Measurements from ENCODE around the gene YBX2.

The YBX2 gene

DNA sequence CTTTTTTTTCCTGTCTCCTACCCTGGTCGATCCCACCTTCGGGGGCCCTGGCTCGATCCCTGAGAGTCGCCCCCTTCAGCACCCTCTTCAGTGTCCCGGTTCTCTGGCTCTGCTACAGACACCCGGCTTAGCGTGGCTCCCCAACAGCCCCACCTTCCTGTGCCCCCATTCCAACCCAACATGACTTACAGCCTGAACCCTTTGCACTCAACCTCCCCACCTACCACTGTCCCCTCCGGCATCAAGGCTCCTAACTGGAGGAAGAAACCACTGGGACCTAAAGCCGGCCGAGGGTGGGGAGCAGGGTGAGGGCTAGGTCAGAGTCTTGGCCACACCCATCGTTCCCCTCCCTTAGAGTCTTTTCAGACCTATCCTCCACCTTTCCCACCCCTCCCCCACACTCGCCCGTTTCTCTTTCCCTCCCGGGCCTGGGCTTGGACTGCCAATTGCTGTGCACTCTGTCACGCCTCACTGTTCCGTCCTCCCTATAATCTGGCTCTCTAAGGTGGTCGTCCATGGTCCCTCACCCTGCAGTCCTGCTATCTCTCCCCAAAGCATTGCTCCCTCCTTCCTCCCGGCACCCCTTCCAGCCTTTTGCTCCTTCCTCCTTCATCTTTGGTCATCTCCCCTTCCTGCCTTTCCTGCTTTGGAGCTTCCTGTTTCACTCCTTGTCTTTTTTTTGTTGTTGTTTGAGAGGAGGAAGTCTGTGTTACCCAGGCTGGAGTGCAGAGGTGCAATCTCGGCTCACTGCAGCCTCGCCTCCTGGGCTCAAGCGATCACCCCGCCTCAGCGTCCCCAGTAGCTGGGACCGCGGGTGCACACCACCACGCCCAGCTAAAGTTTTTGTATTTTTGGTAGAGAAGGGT, 31.3 kb downstream of the YBX2 start (continued):
- TF ChIP-seq, protein P1, sequence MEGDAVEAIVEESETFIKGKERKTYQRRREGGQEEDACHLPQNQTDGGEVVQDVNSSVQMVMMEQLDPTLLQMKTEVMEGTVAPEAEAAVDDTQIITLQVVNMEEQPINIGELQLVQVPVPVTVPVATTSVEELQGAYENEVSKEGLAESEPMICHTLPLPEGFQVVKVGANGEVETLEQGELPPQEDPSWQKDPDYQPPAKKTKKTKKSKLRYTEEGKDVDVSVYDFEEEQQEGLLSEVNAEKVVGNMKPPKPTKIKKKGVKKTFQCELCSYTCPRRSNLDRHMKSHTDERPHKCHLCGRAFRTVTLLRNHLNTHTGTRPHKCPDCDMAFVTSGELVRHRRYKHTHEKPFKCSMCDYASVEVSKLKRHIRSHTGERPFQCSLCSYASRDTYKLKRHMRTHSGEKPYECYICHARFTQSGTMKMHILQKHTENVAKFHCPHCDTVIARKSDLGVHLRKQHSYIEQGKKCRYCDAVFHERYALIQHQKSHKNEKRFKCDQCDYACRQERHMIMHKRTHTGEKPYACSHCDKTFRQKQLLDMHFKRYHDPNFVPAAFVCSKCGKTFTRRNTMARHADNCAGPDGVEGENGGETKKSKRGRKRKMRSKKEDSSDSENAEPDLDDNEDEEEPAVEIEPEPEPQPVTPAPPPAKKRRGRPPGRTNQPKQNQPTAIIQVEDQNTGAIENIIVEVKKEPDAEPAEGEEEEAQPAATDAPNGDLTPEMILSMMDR (tag by site-specific recombination; IDR thresholded peaks at IDR 0.05) = no peak
- TF ChIP-seq, protein P2, sequence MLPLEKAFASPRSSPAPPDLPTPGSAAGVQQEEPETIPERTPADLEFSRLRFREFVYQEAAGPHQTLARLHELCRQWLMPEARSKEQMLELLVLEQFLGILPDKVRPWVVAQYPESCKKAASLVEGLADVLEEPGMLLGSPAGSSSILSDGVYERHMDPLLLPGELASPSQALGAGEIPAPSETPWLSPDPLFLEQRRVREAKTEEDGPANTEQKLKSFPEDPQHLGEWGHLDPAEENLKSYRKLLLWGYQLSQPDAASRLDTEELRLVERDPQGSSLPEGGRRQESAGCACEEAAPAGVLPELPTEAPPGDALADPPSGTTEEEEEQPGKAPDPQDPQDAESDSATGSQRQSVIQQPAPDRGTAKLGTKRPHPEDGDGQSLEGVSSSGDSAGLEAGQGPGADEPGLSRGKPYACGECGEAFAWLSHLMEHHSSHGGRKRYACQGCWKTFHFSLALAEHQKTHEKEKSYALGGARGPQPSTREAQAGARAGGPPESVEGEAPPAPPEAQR (tag by site-specific recombination; IDR thresholded peaks at IDR 0.05) = no peak
- no peak for TF ChIP-seq ZNF626 (tag by site-specific recombination; IDR thresholded peaks at IDR 0.05)
- TF ChIP-seq ZNF677 (tag by site-specific recombination; IDR thresholded peaks at IDR 0.05) = no peak
- TF ChIP-seq, protein P3, sequence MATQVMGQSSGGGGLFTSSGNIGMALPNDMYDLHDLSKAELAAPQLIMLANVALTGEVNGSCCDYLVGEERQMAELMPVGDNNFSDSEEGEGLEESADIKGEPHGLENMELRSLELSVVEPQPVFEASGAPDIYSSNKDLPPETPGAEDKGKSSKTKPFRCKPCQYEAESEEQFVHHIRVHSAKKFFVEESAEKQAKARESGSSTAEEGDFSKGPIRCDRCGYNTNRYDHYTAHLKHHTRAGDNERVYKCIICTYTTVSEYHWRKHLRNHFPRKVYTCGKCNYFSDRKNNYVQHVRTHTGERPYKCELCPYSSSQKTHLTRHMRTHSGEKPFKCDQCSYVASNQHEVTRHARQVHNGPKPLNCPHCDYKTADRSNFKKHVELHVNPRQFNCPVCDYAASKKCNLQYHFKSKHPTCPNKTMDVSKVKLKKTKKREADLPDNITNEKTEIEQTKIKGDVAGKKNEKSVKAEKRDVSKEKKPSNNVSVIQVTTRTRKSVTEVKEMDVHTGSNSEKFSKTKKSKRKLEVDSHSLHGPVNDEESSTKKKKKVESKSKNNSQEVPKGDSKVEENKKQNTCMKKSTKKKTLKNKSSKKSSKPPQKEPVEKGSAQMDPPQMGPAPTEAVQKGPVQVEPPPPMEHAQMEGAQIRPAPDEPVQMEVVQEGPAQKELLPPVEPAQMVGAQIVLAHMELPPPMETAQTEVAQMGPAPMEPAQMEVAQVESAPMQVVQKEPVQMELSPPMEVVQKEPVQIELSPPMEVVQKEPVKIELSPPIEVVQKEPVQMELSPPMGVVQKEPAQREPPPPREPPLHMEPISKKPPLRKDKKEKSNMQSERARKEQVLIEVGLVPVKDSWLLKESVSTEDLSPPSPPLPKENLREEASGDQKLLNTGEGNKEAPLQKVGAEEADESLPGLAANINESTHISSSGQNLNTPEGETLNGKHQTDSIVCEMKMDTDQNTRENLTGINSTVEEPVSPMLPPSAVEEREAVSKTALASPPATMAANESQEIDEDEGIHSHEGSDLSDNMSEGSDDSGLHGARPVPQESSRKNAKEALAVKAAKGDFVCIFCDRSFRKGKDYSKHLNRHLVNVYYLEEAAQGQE (tag by site-specific recombination; IDR thresholded peaks at IDR 0.05) = no peak
- TF ChIP-seq ZNF266 (tag by site-specific recombination; IDR thresholded peaks at IDR 0.05; ENCODE audit: low read depth) = no peak
- TF ChIP-seq KLF7 (tag by site-specific recombination; IDR thresholded peaks at IDR 0.05; ENCODE audit: borderline replicate concordance) = peak; percentile 68; the same call in 1 of the 2 replicates
- no peak for TF ChIP-seq ZNF423 (tag by site-specific recombination; IDR thresholded peaks at IDR 0.05)
- TF ChIP-seq MYNN (tag by site-specific recombination; IDR thresholded peaks at IDR 0.05; ENCODE audit: borderline replicate concordance) = no peak
- TF ChIP-seq ZNF701 (tag by site-specific recombination; IDR thresholded peaks at IDR 0.05) = no peak
- TF ChIP-seq, protein P4, sequence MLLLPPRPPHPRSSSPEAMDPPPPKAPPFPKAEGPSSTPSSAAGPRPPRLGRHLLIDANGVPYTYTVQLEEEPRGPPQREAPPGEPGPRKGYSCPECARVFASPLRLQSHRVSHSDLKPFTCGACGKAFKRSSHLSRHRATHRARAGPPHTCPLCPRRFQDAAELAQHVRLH (tag by site-specific recombination; IDR thresholded peaks at IDR 0.05) = no peak; the same call in 1 of the 2 replicates
- TF ChIP-seq ZNF624 (tag by site-specific recombination; IDR thresholded peaks at IDR 0.05) = no peak
- TF ChIP-seq ZNF169 (tag by site-specific recombination; IDR thresholded peaks at IDR 0.05) = no peak
- no peak; the same call in 1 of the 2 replicates for TF ChIP-seq EGR2 (tag by site-specific recombination; IDR thresholded peaks at IDR 0.05; ENCODE audit: low read depth)
- TF ChIP-seq, protein P5, sequence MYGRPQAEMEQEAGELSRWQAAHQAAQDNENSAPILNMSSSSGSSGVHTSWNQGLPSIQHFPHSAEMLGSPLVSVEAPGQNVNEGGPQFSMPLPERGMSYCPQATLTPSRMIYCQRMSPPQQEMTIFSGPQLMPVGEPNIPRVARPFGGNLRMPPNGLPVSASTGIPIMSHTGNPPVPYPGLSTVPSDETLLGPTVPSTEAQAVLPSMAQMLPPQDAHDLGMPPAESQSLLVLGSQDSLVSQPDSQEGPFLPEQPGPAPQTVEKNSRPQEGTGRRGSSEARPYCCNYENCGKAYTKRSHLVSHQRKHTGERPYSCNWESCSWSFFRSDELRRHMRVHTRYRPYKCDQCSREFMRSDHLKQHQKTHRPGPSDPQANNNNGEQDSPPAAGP (tag by site-specific recombination; IDR thresholded peaks at IDR 0.05) = peak; percentile 83
- TF ChIP-seq, protein P6, sequence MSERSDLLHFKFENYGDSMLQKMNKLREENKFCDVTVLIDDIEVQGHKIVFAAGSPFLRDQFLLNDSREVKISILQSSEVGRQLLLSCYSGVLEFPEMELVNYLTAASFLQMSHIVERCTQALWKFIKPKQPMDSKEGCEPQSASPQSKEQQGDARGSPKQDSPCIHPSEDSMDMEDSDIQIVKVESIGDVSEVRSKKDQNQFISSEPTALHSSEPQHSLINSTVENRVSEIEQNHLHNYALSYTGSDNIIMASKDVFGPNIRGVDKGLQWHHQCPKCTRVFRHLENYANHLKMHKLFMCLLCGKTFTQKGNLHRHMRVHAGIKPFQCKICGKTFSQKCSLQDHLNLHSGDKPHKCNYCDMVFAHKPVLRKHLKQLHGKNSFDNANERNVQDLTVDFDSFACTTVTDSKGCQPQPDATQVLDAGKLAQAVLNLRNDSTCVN (tag by site-specific recombination; optimal IDR thresholded peaks at IDR 0.05) = peak; percentile 17
- TF ChIP-seq, protein P7, sequence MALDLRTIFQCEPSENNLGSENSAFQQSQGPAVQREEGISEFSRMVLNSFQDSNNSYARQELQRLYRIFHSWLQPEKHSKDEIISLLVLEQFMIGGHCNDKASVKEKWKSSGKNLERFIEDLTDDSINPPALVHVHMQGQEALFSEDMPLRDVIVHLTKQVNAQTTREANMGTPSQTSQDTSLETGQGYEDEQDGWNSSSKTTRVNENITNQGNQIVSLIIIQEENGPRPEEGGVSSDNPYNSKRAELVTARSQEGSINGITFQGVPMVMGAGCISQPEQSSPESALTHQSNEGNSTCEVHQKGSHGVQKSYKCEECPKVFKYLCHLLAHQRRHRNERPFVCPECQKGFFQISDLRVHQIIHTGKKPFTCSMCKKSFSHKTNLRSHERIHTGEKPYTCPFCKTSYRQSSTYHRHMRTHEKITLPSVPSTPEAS (tag by site-specific recombination; IDR thresholded peaks at IDR 0.05) = no peak
- TF ChIP-seq ZNF600 (tag by site-specific recombination; IDR thresholded peaks at IDR 0.05) = peak; percentile 98
- TF ChIP-seq, protein P8, sequence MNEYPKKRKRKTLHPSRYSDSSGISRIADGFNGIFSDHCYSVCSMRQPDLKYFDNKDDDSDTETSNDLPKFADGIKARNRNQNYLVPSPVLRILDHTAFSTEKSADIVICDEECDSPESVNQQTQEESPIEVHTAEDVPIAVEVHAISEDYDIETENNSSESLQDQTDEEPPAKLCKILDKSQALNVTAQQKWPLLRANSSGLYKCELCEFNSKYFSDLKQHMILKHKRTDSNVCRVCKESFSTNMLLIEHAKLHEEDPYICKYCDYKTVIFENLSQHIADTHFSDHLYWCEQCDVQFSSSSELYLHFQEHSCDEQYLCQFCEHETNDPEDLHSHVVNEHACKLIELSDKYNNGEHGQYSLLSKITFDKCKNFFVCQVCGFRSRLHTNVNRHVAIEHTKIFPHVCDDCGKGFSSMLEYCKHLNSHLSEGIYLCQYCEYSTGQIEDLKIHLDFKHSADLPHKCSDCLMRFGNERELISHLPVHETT (tag by site-specific recombination; IDR thresholded peaks at IDR 0.05) = no peak
- no peak for TF ChIP-seq ZNF561 (tag by site-specific recombination; IDR thresholded peaks at IDR 0.05; ENCODE audit: borderline replicate concordance)
- TF ChIP-seq ZNF660 (tag by site-specific recombination; IDR thresholded peaks at IDR 0.05) = no peak
- peak; percentile 65 for TF ChIP-seq ZNF629 (tag by site-specific recombination; IDR thresholded peaks at IDR 0.05)
- TF ChIP-seq, protein P9, sequence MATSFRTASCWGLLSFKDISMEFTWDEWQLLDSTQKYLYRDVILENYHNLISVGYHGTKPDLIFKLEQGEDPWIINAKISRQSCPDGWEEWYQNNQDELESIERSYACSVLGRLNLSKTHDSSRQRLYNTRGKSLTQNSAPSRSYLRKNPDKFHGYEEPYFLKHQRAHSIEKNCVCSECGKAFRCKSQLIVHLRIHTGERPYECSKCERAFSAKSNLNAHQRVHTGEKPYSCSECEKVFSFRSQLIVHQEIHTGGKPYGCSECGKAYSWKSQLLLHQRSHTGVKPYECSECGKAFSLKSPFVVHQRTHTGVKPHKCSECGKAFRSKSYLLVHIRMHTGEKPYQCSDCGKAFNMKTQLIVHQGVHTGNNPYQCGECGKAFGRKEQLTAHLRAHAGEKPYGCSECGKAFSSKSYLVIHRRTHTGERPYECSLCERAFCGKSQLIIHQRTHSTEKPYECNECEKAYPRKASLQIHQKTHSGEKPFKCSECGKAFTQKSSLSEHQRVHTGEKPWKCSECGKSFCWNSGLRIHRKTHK (tag by site-specific recombination; IDR thresholded peaks at IDR 0.05) = no peak
- TF ChIP-seq ZNF777 (tag by site-specific recombination; IDR thresholded peaks at IDR 0.05; ENCODE audit: borderline replicate concordance) = no peak
- peak; percentile 66 for TF ChIP-seq PRDM1 (tag by site-specific recombination; IDR thresholded peaks at IDR 0.05)

All from HEK293 (cell line).